GM12874 (cell line): ENCODE results near the gene ISM1.

Experiments used
- CTCF ChIP-seq: IDR thresholded peaks from 2 replicates; pipeline ENCODE4 v1.5.1; 2011; ENCODE audit warnings: low read depth, mild to moderate bottlenecking, control low read depth, low read length, moderate library complexity; ENCODE audit not compliant: insufficient read depth

The ISM1 gene

GRCh38 chr20:13312300-13312699, 91.2 kb downstream of the ISM1 start:
- TF ChIP-seq CTCF = no peak

- TF ChIP-seq CTCF = no peak
Measured at GRCh38 chr20:13313201-13313600, 92.1 kb downstream of the ISM1 start.

DNA sequence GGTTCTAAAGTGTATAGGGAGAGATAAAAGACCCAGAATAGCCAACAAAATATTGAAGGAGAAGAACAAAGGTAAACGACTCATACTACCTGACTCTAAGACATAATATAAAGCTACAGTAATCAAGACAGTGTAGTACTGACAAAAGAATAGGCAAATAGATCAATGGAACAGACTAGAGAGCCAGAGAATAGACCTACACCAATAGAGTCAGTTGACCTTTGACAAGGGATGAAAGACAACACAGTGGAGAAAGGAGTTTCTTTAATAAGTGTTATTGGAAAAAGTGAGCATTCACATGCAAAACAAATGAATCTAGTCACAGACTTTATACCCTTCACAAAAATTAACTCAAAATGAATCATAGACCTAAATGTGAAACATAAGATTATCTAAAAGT, 96.4 kb downstream of the ISM1 start:
- no peak for TF ChIP-seq CTCF

GRCh38 chr20:13318871-13319521, 97.9 kb downstream of the ISM1 start:
- TF ChIP-seq CTCF = no peak

GRCh38 chr20:13320702-13321101, 99.6 kb downstream of the ISM1 start:
- no peak for TF ChIP-seq CTCF

- no peak for TF ChIP-seq CTCF
Measured at GRCh38 chr20:13321416-13321815, 100.3 kb downstream of the ISM1 start.

DNA sequence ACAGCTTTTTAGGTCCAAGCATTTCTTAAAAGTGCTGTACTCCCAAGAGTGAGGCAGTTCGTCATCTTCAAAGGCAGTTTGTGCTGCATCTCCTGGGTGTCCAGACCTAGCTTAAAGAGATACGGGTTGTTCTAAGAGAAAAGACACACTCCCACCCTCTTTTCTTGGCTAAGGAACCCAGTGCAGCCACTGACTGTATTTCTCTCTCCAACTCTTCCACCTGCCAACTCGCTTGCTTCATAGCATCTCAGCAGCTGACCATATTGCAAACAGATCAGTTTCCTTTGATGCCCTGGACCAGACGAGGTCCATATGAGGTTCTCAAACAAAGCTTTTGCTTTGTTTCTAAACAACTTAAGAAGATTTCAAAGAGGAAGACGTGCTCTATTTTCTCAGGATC, 101.1 kb downstream of the ISM1 start:
- no peak for TF ChIP-seq CTCF

- TF ChIP-seq CTCF = no peak
Measured at GRCh38 chr20:13322621-13323020, 101.5 kb downstream of the ISM1 start.
